Activated gamma-delta T cell treated with anti-CD3 and anti-CD28 coated beads, Interleukin-2, amount 50 U/mL, for 16 hours (primary cell): ENCODE results near the gene GAST.

Experiments
- DNase-seq: peaks from one replicate; pipeline ENCODE4 v3.0.0-alpha.2; 2020; ENCODE audit warnings: low read depth

GAST gene

GRCh38 chr17:41740506-41740905, 28.4 kb downstream of the GAST start:
- no peak for DNase-seq

GRCh38 chr17:41741709-41742108, 29.6 kb downstream of the GAST start:
- no peak for DNase-seq

GRCh38 chr17:41748275-41748674, 36.1 kb downstream of the GAST start:
- DNase-seq: no peak

- no peak for DNase-seq
Measured at GRCh38 chr17:41750862-41751261, 38.7 kb downstream of the GAST start.

GRCh38 chr17:41751288-41751687, 39.2 kb downstream of the GAST start:
- DNase-seq: no peak

GRCh38 chr17:41754066-41754465, 41.9 kb downstream of the GAST start:
- DNase-seq: no peak

- DNase-seq: no peak
Measured at GRCh38 chr17:41758601-41759000, 46.5 kb downstream of the GAST start.

- no peak for DNase-seq
Measured at GRCh38 chr17:41760878-41761277, 48.7 kb downstream of the GAST start.

- no peak for DNase-seq
Measured at GRCh38 chr17:41762391-41762790, 50.3 kb downstream of the GAST start.

GRCh38 chr17:41762841-41763240, 50.7 kb downstream of the GAST start:
- DNase-seq: no peak

- DNase-seq: no peak
Measured at GRCh38 chr17:41763327-41763726, 51.2 kb downstream of the GAST start.
